WERI-Rb-1 (cell line): Measurements from ENCODE around the gene CYRIA.

Source experiments
- DNase-seq: peaks from one replicate; pipeline ENCODE4 v3.0.0-alpha.2; 2020
- H3K27ac ChIP-seq: fragments of 250-450 bp; sonication (Bioruptor Pico); 2 replicates; pipeline ENCODE4 v1.5.1; 2020; ENCODE audit warnings: mild to moderate bottlenecking, moderate library complexity
- H3K27me3 ChIP-seq: fragments of 250-450 bp; sonication (Bioruptor Pico); 2 replicates; pipeline ENCODE4 v1.5.1; 2021; ENCODE audit warnings: mild to moderate bottlenecking, low read depth, moderate library complexity; ENCODE audit not compliant: insufficient read depth, severe bottlenecking
- H3K36me3 ChIP-seq: fragments of 250-450 bp; sonication (Bioruptor Pico); 2 replicates; pipeline ENCODE4 v1.5.1; 2020; ENCODE audit warnings: mild to moderate bottlenecking, moderate library complexity
- H3K4me3 ChIP-seq: 2 replicates; pipeline ENCODE4 v1.5.1; 2011; ENCODE audit warnings: low read depth, mild to moderate bottlenecking, control low read depth, low read length
- H3K9me3 ChIP-seq: fragments of 250-450 bp; sonication (Bioruptor Pico); 2 replicates; pipeline ENCODE4 v1.5.1; 2021; ENCODE audit warnings: mild to moderate bottlenecking, moderate library complexity; ENCODE audit not compliant: severe bottlenecking
- TF ChIP-seq, protein P1 (sequence below): IDR thresholded peaks from 2 replicates; pipeline ENCODE4 v1.5.1; 2011; ENCODE audit warnings: low read depth, mild to moderate bottlenecking, control low read depth, inconsistent platforms, low read length

CYRIA gene

DNA sequence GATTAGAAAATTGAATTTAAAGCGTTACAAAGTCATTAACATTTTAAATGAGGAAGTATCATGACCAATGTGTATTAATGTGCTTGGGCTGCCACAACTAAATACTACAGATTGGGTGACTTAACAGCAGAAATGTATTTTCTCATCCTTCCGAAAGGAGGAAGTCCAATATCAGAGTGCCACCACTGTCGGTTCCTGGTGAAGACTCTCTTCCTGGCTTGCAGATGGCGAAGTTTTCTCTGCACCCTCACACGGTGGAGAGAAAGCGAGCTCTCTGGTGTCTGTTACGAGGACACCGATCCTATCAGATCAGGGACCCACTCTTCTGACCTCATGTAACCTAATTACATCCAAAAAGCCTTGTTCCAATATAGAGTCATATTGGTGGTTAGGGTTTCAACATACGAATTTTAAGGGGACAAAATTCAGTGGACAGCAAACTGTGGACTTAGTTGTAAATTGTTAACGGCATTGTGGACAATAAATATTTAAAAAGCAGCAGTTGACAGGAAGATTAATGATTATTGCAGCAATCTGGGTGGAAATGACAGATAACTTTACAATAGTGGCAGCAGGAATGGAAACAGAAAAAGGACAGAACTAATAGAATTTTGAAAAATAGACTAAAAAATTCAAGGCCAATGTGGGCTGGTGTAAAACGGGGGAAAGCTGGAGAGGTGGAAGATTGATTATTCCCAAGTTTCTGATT lies 35.1 kb upstream of the CYRIA start:
- TF ChIP-seq, protein P1, sequence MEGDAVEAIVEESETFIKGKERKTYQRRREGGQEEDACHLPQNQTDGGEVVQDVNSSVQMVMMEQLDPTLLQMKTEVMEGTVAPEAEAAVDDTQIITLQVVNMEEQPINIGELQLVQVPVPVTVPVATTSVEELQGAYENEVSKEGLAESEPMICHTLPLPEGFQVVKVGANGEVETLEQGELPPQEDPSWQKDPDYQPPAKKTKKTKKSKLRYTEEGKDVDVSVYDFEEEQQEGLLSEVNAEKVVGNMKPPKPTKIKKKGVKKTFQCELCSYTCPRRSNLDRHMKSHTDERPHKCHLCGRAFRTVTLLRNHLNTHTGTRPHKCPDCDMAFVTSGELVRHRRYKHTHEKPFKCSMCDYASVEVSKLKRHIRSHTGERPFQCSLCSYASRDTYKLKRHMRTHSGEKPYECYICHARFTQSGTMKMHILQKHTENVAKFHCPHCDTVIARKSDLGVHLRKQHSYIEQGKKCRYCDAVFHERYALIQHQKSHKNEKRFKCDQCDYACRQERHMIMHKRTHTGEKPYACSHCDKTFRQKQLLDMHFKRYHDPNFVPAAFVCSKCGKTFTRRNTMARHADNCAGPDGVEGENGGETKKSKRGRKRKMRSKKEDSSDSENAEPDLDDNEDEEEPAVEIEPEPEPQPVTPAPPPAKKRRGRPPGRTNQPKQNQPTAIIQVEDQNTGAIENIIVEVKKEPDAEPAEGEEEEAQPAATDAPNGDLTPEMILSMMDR = no peak
- Histone ChIP-seq H3K4me3 (no peak overlapping the region), H3K36me3 (no peaks in the 10 kb centered on the region), H3K9me3 (no peaks in the 10 kb centered on the region), H3K27me3 (no peaks in the 10 kb centered on the region), H3K27ac (no peak overlapping the region)
- DNase-seq = no peak

DNA sequence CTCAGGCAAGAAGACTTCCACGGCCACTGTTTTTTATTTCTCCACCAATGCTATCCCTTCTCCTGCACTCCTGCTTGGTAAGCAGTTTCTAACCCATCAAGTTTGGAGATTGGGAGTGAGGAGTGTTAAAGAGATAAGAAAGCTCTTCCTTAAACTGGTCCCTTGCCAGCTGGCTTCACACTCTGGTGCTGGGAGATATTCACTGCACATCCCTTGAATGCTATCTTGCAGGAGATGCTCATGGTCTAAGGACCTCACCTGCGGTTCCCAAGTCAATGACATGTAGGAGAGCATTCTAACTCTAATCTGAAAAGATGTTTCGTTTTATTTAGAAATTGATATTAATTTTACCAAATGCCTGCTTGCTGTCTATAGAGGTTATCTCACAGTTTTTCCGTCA lies 28.2 kb upstream of the CYRIA start:
- Histone ChIP-seq H3K27me3 (no peaks in the 10 kb centered on the region), H3K9me3 (no peaks in the 10 kb centered on the region), H3K4me3 (no peak overlapping the region), H3K36me3 (no peaks in the 10 kb centered on the region), H3K27ac (no peak overlapping the region)
- DNase-seq = no peak
- TF ChIP-seq, protein P1 = no peak

DNA sequence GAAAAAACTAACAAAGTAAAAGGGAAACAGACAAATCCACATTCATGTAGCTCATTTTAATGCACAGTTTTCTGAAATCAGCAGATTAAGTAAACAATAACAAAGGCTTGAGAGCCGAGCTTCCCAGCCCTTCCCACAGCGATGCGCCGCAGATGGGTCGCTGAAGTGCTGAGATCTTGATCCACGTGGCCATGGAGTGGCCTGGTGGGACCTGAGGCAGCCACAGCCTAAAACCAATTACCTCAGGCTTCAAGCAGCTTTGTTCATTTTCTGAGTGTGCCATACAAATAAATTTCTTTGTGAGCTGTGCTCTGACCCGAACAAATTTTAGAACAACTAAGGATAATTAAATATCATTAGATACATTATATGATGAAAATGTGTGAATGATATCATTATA lies 25.6 kb upstream of the CYRIA start:
- Histone ChIP-seq H3K4me3 (no peak overlapping the region), H3K27me3 (no peaks in the 10 kb centered on the region), H3K9me3 (no peaks in the 10 kb centered on the region), H3K36me3 (no peaks in the 10 kb centered on the region), H3K27ac (no peak overlapping the region)
- DNase-seq = no peak
- TF ChIP-seq, protein P1 = no peak

DNA sequence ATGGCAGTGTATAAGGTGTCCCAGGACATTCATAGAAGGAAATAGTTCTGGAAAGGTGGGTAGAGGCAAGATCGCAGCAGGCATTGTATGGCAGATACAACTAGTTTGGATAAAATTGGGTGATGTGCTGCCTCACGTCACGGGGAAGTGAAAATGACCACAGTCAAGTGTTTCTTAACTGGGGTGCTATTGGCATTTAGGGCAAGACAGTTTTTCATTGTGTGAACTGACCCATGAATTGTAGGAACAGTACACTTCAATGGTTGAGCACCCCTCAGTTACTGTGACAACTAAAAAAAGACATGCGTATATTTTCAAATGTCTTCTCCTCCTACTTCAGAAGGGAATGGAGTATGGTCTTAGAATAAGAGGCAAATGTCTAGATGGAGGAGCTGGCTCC lies 22.3 kb upstream of the CYRIA start:
- no peak for DNase-seq
- TF ChIP-seq, protein P1 = no peak
- H3K27me3 ChIP-seq = no peaks in the 10 kb centered on the region
- no peaks in the 10 kb centered on the region for H3K9me3 ChIP-seq
- H3K36me3 ChIP-seq = no peaks in the 10 kb centered on the region
- H3K27ac ChIP-seq = no peak overlapping the region
- no peak overlapping the region for H3K4me3 ChIP-seq

DNA sequence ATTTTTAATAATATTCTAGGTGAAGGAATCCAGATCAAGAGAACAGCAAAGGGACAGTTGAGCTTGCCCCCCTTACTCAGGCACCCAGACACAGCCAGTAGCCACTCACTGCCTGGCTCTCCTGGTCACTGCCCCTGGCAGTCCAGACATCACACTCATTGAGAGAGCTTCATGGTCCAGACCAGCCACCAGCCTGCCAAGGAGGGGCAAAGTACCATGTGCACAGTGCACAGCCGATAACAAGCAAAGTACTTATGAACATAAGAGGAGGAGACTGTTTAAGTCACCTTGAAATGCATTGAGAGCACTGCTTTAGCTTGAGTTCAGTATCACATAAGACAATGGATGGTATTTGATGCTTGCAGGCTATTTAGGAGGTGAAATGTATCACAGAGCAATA lies 21.6 kb upstream of the CYRIA start:
- H3K27me3 ChIP-seq = no peaks in the 10 kb centered on the region
- no peaks in the 10 kb centered on the region for H3K9me3 ChIP-seq
- no peak overlapping the region for H3K27ac ChIP-seq
- DNase-seq = no peak
- no peaks in the 10 kb centered on the region for H3K36me3 ChIP-seq
- TF ChIP-seq, protein P1 = no peak
- H3K4me3 ChIP-seq = no peak overlapping the region

DNA sequence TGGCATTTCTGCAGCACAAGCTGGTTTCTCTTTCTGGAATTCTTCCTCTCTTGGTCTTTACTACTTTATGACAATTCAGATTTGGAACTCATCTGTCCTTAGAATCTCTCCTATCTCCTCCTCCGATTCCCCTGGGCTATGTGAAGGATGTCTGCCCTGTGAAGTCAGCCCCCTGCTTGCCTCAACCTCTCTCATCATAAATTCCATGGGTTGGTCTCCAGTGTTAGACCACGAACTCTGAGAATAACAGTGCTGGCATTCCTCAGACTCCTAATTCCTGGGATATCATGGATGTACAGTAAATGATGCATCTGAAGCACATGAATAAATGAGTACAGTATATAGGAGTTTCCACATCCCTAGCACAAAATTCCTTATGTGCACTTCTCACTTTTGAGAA lies 21.0 kb upstream of the CYRIA start:
- H3K4me3 ChIP-seq = no peak overlapping the region
- no peak overlapping the region for H3K27ac ChIP-seq
- no peaks in the 10 kb centered on the region for H3K9me3 ChIP-seq
- H3K36me3 ChIP-seq = no peaks in the 10 kb centered on the region
- no peak for DNase-seq
- TF ChIP-seq, protein P1 = no peak
- no peaks in the 10 kb centered on the region for H3K27me3 ChIP-seq
